GM23248 (cell line): Measurements from ENCODE around the gene AMH. TPM values are rescaled to one million over a fixed set of nuclear protein-coding genes. Genes with fewer than 3 reads are reported as not detected.

Experiments used
- DNase-seq: peaks from one replicate; pipeline ENCODE4 v3.0.0-alpha.2; 2015
- H2AFZ ChIP-seq: fragments of 200-600 bp; sonication (generic); 2 replicates; pipeline ENCODE4 v1.6.1; 2016; ENCODE audit warnings: antibody characterized with exemption
- H3F3A ChIP-seq: fragments of 200-600 bp; sonication (generic); 2 replicates; pipeline ENCODE4 v1.6.1; 2016; ENCODE audit warnings: mild to moderate bottlenecking, antibody characterized with exemption, mixed run types; ENCODE audit not compliant: insufficient read depth
- H3K27ac ChIP-seq: fragments of 200-600 bp; sonication (generic); 2 replicates; pipeline ENCODE4 v1.5.1; 2016; ENCODE audit warnings: mild to moderate bottlenecking
- H3K27me3 ChIP-seq: fragments of 200-600 bp; sonication (generic); replicated peaks from 2 replicates; pipeline ENCODE4 v1.6.1; 2016; ENCODE audit warnings: mild to moderate bottlenecking; ENCODE audit not compliant: insufficient read depth
- H3K36me3 ChIP-seq: fragments of 200-600 bp; sonication (generic); 2 replicates; pipeline ENCODE4 v1.6.1; 2016; ENCODE audit warnings: low read depth, mild to moderate bottlenecking
- H3K4me1 ChIP-seq: fragments of 200-600 bp; sonication (generic); 2 replicates; pipeline ENCODE4 v1.6.1; 2016; ENCODE audit warnings: mild to moderate bottlenecking; ENCODE audit not compliant: insufficient read depth
- H3K4me2 ChIP-seq: fragments of 200-600 bp; sonication (generic); one replicate; pipeline ENCODE4 v1.6.1; 2016; ENCODE audit warnings: mild to moderate bottlenecking; ENCODE audit not compliant: unreplicated experiment
- H3K4me3 ChIP-seq: fragments of 200-600 bp; sonication (generic); 2 replicates; pipeline ENCODE4 v1.5.1; 2016; ENCODE audit warnings: mild to moderate bottlenecking
- H3K79me2 ChIP-seq: fragments of 200-600 bp; sonication (generic); 2 replicates; pipeline ENCODE4 v1.6.1; 2016; ENCODE audit warnings: mild to moderate bottlenecking; ENCODE audit not compliant: insufficient read depth
- H3K9ac ChIP-seq: fragments of 200-600 bp; sonication (generic); 2 replicates; pipeline ENCODE4 v1.6.1; 2016; ENCODE audit warnings: mild to moderate bottlenecking
- H3K9me2 ChIP-seq: fragments of 200-600 bp; sonication (generic); 2 replicates; pipeline ENCODE4 v1.6.1; 2016; ENCODE audit warnings: mixed run types, mild to moderate bottlenecking, moderate library complexity; ENCODE audit not compliant: insufficient read depth
- H3K9me3 ChIP-seq: fragments of 200-600 bp; sonication (generic); one replicate; pipeline ENCODE4 v1.6.1; 2017; ENCODE audit warnings: low read depth
- H4K20me1 ChIP-seq: fragments of 200-600 bp; sonication (generic); 2 replicates; pipeline ENCODE4 v1.6.0; 2016; ENCODE audit not compliant: insufficient read depth
- EZH2 ChIP-seq: fragments of 200-600 bp; sonication (generic); IDR thresholded peaks from 2 replicates; pipeline ENCODE4 v1.6.1; 2018; ENCODE audit warnings: antibody characterized with exemption, mild to moderate bottlenecking; ENCODE audit not compliant: insufficient read depth, poor library complexity, severe bottlenecking
- EZH2phosphoT487 ChIP-seq: fragments of 200-600 bp; sonication (generic); IDR thresholded peaks from 2 replicates; pipeline ENCODE4 v1.6.1; 2018; ENCODE audit warnings: antibody characterized with exemption, moderate library complexity, mild to moderate bottlenecking, low read depth; ENCODE audit not compliant: insufficient read depth
- WGBS, 2 experiments: methylation state at CpG; one replicate each; pipeline ENCODE4 v1.1.6; 2015 to 2017; ENCODE audit warnings: low lambda C conversion rate in 2 of 2, low coverage in 1 of 2; ENCODE audit errors: missing lambda C conversion rate in 2 of 2; 5-methylcytosine and 5-hydroxymethylcytosine counted together
- in situ Hi-C: fragments of 300-500 bp; cut with MboI; formaldehyde crosslinking; loops from 2 replicates; pipeline ENCODE4 v1.15.0; 2020
- polyA plus RNA-seq: library from polyadenylated mRNA; unstranded; fragments of >200 nt; fragmentation: Nextera tagmentation; extraction: Ambion mirVana; gene quantifications from 2 replicates; pipeline ENCODE4 v1.2.1, GENCODE V29; 2016
- total RNA-seq: library from RNA; depleted of rRNA; stranded (reverse); fragments of >200 nt; shearing (Covaris generic); gene quantifications from 2 replicates; pipeline ENCODE4 v1.2.3, GENCODE V29; 2014

AMH gene
- total and polyA plus RNA-seq, 2 experiments from 2014 or later, result not detected

DNA sequence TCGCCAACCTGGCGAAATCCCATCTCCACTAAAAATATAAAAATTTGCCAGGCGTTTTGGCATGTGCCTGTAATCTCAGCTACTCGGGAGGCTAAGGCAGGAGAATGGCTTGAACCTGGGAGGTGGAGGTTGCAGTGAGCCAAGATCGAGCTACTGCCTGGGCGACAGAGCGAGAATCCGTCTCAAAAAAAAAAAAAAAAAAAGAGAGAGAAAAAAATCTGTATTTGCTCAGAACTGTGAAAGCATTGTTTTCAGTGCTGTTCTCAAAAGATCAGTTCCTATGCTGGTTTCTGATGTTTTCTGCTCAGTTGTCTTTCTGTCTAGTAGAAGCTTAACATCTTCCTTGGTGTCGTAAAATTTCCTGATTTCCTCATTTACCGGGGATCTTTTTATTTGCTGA, 9.9 kb upstream of the AMH start:
- peak overlapping the region; percentile 75 for H3K4me2 ChIP-seq
- TF ChIP-seq EZH2, result no peak
- TF ChIP-seq EZH2phosphoT487, result no peak
- WGBS, 2 experiments, result 56 to 63% methylated on average over 10 of the region's 10 CpGs
- peaks cover 31% of the 10 kb centered on the region for H3K4me1 ChIP-seq
- H3K9ac ChIP-seq, result peak overlapping the region; percentile 92
- H3K9me2 ChIP-seq, result no peaks in the 10 kb centered on the region
- H3K27me3 ChIP-seq, result no peaks in the 10 kb centered on the region
- H4K20me1 ChIP-seq, result peaks cover 10% of the 10 kb centered on the region; the same call in 1 of the 2 replicates
- peaks cover 17% of the 10 kb centered on the region for H3F3A ChIP-seq
- DNase-seq, result peak; percentile 19
- H3K36me3 ChIP-seq, result no peaks in the 10 kb centered on the region
- in situ Hi-C loops, result no loop called here
- H2AFZ ChIP-seq, result no peak overlapping the region
- peak overlapping the region; percentile 19 for H3K27ac ChIP-seq
- peaks cover 92% of the 10 kb centered on the region for H3K79me2 ChIP-seq
- H3K4me3 ChIP-seq, result peak overlapping the region; percentile 83
- H3K9me3 ChIP-seq, result no peaks in the 10 kb centered on the region

DNA sequence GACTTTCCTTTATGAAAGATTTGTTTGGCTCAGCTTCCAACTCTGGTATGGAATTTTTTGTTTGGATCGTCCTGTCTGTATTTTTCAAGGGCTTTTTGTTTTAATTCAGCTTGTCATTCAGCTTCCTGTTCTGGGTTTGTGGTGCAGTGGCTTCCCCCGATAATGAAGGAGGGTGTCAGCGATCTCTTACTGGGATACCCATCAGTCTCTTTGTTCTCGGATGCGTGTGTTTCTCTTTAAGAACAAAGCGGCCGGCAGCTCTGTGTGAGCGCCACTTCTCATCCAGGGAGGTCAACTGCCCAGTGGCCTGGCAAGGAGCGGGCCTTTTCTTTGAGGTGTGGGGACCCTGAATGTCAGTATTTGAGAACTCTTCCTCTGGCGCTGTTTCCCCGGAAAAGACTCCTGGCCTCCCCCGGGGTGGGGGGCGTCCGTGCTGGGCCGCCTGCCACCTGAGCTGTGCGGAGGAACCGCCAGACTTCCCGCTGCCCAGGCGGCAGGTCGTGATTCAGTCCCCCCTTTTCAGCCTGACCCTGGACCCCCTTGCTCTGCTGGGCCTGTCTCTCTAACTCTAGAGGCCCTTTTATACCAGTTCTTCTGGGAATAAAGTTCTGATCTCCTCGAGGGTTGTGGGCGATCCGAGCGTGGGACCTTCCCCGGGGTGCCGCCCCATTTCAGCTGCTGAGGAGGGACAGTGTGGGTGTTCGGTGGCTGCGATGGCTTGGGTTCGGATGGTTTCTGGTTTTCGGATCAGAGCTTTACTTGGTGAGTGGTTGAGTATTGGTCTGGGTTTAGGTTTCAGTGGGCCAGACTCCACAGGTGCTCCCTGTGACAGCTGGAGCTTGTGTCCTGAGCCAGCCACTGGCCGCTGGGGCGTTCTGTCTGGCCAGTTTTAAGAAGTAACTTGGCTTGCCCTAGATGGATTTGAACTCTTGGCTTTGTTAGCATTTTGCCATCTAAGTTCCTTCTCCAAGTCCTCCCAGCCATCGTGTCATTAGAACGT, 9.1 kb upstream of the AMH start:
- peaks cover 5% of the 10 kb centered on the region; the same call in 1 of the 2 replicates for H3K36me3 ChIP-seq
- 33 to 41% methylated on average over 28 to 34 of the region's 34 CpGs for WGBS, 2 experiments
- no peaks in the 10 kb centered on the region for H3K9me2 ChIP-seq
- H3K4me3 ChIP-seq, result peak overlapping the region; percentile 83
- H3K9ac ChIP-seq, result peak overlapping the region; percentile 92
- H2AFZ ChIP-seq, result no peak overlapping the region
- TF ChIP-seq EZH2phosphoT487 (no peak), EZH2 (no peak)
- in situ Hi-C loops, result no loop called here
- H3K9me3 ChIP-seq, result no peaks in the 10 kb centered on the region
- peak overlapping the region; percentile 75 for H3K4me2 ChIP-seq
- peaks cover 10% of the 10 kb centered on the region; the same call in 1 of the 2 replicates for H4K20me1 ChIP-seq
- no peaks in the 10 kb centered on the region for H3K27me3 ChIP-seq
- peaks cover 31% of the 10 kb centered on the region for H3K4me1 ChIP-seq
- peak overlapping the region; percentile 19 for H3K27ac ChIP-seq
- DNase-seq, result peak; percentile 56
- peaks cover 17% of the 10 kb centered on the region for H3F3A ChIP-seq
- peaks cover 92% of the 10 kb centered on the region for H3K79me2 ChIP-seq

DNA sequence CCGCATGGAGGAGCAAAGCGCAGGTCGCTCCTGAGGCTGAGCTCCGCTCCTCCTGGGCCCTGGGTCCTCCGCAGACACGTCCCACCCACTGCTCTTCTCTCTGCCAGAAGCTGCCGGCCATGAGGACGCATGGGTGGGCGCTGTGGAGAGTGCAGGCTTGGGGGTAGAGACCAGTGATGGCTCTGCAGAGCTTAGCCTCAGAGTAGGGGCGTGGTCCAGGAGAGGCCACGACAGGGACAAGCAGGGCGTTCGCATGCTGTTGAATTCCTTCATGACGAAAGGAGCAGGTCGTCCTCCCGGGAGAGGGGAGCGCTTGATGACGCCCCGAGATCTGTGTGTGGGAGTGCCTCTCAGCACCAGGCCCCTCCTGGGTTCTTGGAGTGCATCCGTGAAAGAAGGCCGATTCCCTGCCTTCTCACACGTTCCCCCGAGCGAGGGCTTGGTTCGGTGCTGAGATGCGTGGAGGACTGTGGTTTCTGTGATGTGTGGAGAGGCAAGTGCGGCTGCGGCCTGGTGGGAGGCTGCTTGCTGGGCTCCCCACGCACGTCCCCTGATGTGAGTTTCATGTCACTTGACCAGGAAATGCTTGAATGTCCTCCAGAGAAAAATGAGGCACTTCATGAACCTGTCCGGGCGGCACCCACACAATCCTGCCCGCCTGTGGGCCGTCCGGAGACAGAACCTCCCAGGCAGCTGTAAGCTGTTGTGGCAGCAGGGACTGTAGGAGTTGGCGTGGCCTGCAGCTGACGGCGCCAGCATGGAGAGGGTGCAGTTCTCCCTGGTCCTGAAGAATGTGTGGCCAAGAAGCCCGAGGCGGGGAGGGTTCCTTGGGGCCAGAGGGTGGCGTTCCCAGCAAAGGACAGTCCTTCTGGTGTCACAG, 8.0 kb upstream of the AMH start:
- Histone ChIP-seq H3K9me3 (no peaks in the 10 kb centered on the region), H3F3A (peaks cover 17% of the 10 kb centered on the region; the same call in 1 of the 2 replicates), H3K9me2 (no peaks in the 10 kb centered on the region), H3K36me3 (peaks cover 15% of the 10 kb centered on the region; the same call in 1 of the 2 replicates), H3K27me3 (no peaks in the 10 kb centered on the region), H2AFZ (no peak overlapping the region), H3K4me2 (peak overlapping the region; percentile 75), H3K79me2 (peaks cover 92% of the 10 kb centered on the region), H3K4me1 (peaks cover 31% of the 10 kb centered on the region), H3K27ac (peak overlapping the region; percentile 24), H3K4me3 (peak overlapping the region; percentile 83), H3K9ac (peak overlapping the region; percentile 92), H4K20me1 (peaks cover 10% of the 10 kb centered on the region; the same call in 1 of the 2 replicates)
- WGBS, 2 experiments, result 52% methylated on average over 41 of the region's 41 CpGs
- DNase-seq, result peak; percentile 59
- TF ChIP-seq EZH2phosphoT487 (no peak), EZH2 (no peak)
- in situ Hi-C loops, result no loop called here

DNA sequence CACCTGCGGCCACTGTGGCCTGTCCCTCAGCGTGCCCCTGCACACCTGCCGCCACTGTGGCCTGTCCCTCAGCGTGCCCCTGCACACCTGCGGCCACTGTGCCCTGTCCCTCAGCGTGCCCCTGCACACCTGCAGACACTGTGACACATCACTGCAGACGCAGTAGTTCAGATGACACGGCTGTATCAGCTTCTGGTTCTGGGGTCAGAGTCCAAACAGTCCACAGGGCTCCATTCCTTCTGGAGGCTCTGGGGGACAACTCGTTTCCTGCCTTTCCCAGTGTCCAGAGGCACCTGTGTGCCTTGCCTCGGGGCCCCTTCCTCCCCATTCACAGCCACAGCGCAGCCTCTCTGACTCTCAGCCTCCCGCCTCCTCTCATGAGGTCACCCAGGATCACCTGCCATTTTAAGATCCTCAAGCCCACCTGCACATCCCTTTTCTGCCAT, 7.0 kb upstream of the AMH start:
- H3K9ac ChIP-seq, result no peak overlapping the region
- H3K4me2 ChIP-seq, result no peak overlapping the region
- H3K4me1 ChIP-seq, result peaks cover 31% of the 10 kb centered on the region
- H3K27ac ChIP-seq, result no peak overlapping the region
- peaks cover 18% of the 10 kb centered on the region; the same call in 1 of the 2 replicates for H3K36me3 ChIP-seq
- H3F3A ChIP-seq, result peaks cover 17% of the 10 kb centered on the region; the same call in 1 of the 2 replicates
- peaks cover 10% of the 10 kb centered on the region; the same call in 1 of the 2 replicates for H4K20me1 ChIP-seq
- 86 to 87% methylated on average over 12 of the region's 12 CpGs for WGBS, 2 experiments
- H3K27me3 ChIP-seq, result no peaks in the 10 kb centered on the region
- no peak overlapping the region for H3K4me3 ChIP-seq
- H2AFZ ChIP-seq, result no peak overlapping the region
- no peak for DNase-seq
- in situ Hi-C loops, result no loop called here
- no peaks in the 10 kb centered on the region for H3K9me2 ChIP-seq
- TF ChIP-seq EZH2 (no peak), EZH2phosphoT487 (no peak)
- no peaks in the 10 kb centered on the region for H3K9me3 ChIP-seq
- peaks cover 93% of the 10 kb centered on the region for H3K79me2 ChIP-seq
